K562 (cell line): ENCODE measurements around the gene TULP1. TPM values are rescaled to one million over a fixed set of nuclear protein-coding genes. Genes with fewer than 3 reads are reported as not detected.

ENCODE experiments used
- ATAC-seq: fragments of 200-7000 bp; cut with Tn5 transposase; 3 replicates; pipeline ENCODE4 v1.9.1; 2020; ENCODE audit warnings: moderate library complexity
- BruUV-seq: library from RNA; stranded (reverse); fragments of 400-500 nt; replicated peaks from 2 replicates; lab custom pipeline; 2021; lab: Mats Ljungman, UMichigan
- CTCF ChIA-PET: fragments of 300-600 bp; formaldehyde crosslinking; extraction: SDS; loops from one replicate; lab custom pipeline; 2021; ENCODE audit warnings: low intra/inter-chr PET ratio; lab: Yijun Ruan, JAX
- POLR2A ChIA-PET: fragments of 300-600, 350-650 bp; sonication (Branson Sonifier 250); formaldehyde crosslinking; extraction: SDS; loops from one replicate; lab custom pipeline; 2021; ENCODE audit warnings: antibody characterized with exemption, inconsistent platforms; lab: Yijun Ruan, JAX
- DNase-seq, 4 experiments: peaks; one replicate each; pipeline versions ENCODE4 v3.0.0 to v3.0.0-alpha.2; 2011 to 2018; ENCODE audit warnings: low spot score in 3 of 4, mixed read lengths in 3 of 4; ENCODE audit errors: extremely low read depth in 1 of 4
- FAIRE-seq: peaks from 2 replicates; lab custom pipeline; 2011; peaks lifted over from hg19 to GRCh38; lab: Jason Lieb, UNC
- H2AFZ ChIP-seq: 2 replicates; pipeline ENCODE4 v1.6.0; 2011; ENCODE audit warnings: low read depth, low read length, control low read depth, inconsistent platforms
- H3K27ac ChIP-seq: fragments of 200-600 bp; 3 replicates; pipeline ENCODE4 v1.8.0; 2011; ENCODE audit warnings: low read depth, mild to moderate bottlenecking, control low read depth, inconsistent platforms, low read length, moderate library complexity, mixed read lengths; ENCODE audit errors: extremely low read depth
- H3K27me3 ChIP-seq, 2 experiments: fragments of 300-600 bp in 1 of 2; 2 replicates in 1 of 2; 3 replicates in 1 of 2; pipeline versions ENCODE4 v1.6.0 to v1.8.0; 2011; ENCODE audit warnings: inconsistent platforms in 2 of 2, low read length in 2 of 2, mild to moderate bottlenecking in 1 of 2, mixed read lengths in 1 of 2, moderate library complexity in 1 of 2; ENCODE audit not compliant: control insufficient read depth in 2 of 2, insufficient read depth in 2 of 2
- H3K36me3 ChIP-seq: fragments of 300-600 bp; 3 replicates; pipeline ENCODE4 v1.8.0; 2011; ENCODE audit warnings: mild to moderate bottlenecking, low read length, inconsistent platforms; ENCODE audit not compliant: control insufficient read depth, insufficient read depth
- H3K4me1 ChIP-seq, 2 experiments: fragments of 200-600 bp in 1 of 2; replicated peaks in 1 of 2; 2 replicates in 1 of 2; 3 replicates in 1 of 2; pipeline versions ENCODE4 v1.5.1 to v1.8.0; 2011; ENCODE audit warnings: inconsistent platforms in 2 of 2, low read length in 2 of 2, mild to moderate bottlenecking in 1 of 2, mixed read lengths in 1 of 2, moderate library complexity in 1 of 2; ENCODE audit not compliant: control insufficient read depth in 2 of 2, insufficient read depth in 2 of 2
- H3K4me2 ChIP-seq: 2 replicates; pipeline ENCODE4 v1.6.1; 2011; ENCODE audit warnings: low read length, control low read depth, inconsistent platforms, mixed read lengths; ENCODE audit not compliant: insufficient read depth
- H3K4me3 ChIP-seq: fragments of 200-600 bp; sonication (generic), shearing (Covaris generic); 2 replicates; pipeline ENCODE4 v1.5.1; 2016; ENCODE audit warnings: control low read depth, inconsistent platforms
- H3K79me2 ChIP-seq: fragments of 200-600 bp; 3 replicates; pipeline ENCODE4 v1.8.0; 2011; ENCODE audit warnings: low read length, inconsistent platforms; ENCODE audit not compliant: control insufficient read depth, insufficient read depth
- H3K9ac ChIP-seq, 2 experiments: 2 replicates each; pipeline versions ENCODE4 v1.6.0 to v1.6.1; 2011; ENCODE audit warnings: low read depth in 2 of 2, low read length in 2 of 2, control low read depth in 1 of 2, inconsistent platforms in 1 of 2, mild to moderate bottlenecking in 1 of 2, mixed read lengths in 1 of 2; ENCODE audit not compliant: insufficient read depth in 1 of 2
- H3K9me1 ChIP-seq: one replicate; pipeline ENCODE4 v1.6.0; 2011; ENCODE audit warnings: inconsistent platforms, mild to moderate bottlenecking, low read length, moderate library complexity; ENCODE audit not compliant: control insufficient read depth, insufficient read depth
- H3K9me3 ChIP-seq: replicated peaks from 2 replicates; pipeline ENCODE4 v1.5.1; 2011; ENCODE audit warnings: low read depth, low read length, inconsistent platforms; ENCODE audit not compliant: control insufficient read depth, insufficient read depth
- H4K20me1 ChIP-seq: replicated peaks from 2 replicates; pipeline ENCODE4 v1.6.1; 2011; ENCODE audit warnings: low read length, inconsistent platforms, mixed read lengths; ENCODE audit not compliant: control insufficient read depth, insufficient read depth
- BCLAF1 ChIP-seq, 2 experiments: fragments of 450-650 bp in 1 of 2; IDR thresholded peaks; 2 replicates each; pipeline ENCODE4 v1.6.1; 2011 to 2017; ENCODE audit warnings: low read depth in 2 of 2, antibody characterized with exemption in 1 of 2, borderline replicate concordance in 1 of 2, low read length in 1 of 2, mild to moderate bottlenecking in 1 of 2, mixed read lengths in 1 of 2; ENCODE audit not compliant: control insufficient read depth in 1 of 2
- BCOR ChIP-seq: fragments of 450-650 bp; IDR thresholded peaks from 2 replicates; pipeline ENCODE4 v1.6.1; 2016
- CHD4 ChIP-seq: fragments of 200-600 bp; sonication (generic); IDR thresholded peaks from 3 replicates; pipeline ENCODE4 v1.6.1; 2012; ENCODE audit warnings: low read depth, mild to moderate bottlenecking, mixed read lengths, low read length, inconsistent platforms; ENCODE audit not compliant: insufficient read depth, insufficient replicate concordance, poor library complexity, severe bottlenecking
- KDM1A ChIP-seq, 2 experiments: fragments of 450-650 bp; IDR thresholded peaks; 2 replicates each; pipeline ENCODE4 v1.6.1; 2016; ENCODE audit warnings: mild to moderate bottlenecking in 2 of 2
- KDM4B ChIP-seq, 2 experiments: fragments of 450-650 bp in 1 of 2; sonication (generic) in 1 of 2; IDR thresholded peaks; 2 replicates each; pipeline ENCODE4 v1.6.1; 2016 to 2017; ENCODE audit warnings: borderline replicate concordance in 2 of 2, antibody characterized with exemption in 1 of 2, low read depth in 1 of 2, mild to moderate bottlenecking in 1 of 2
- RBM25 ChIP-seq: fragments of 200-400 bp; formaldehyde crosslinking; IDR thresholded peaks from 2 replicates; pipeline ENCODE4 v1.6.1; 2018; ENCODE audit warnings: low read length, low read depth, moderate library complexity; ENCODE audit not compliant: severe bottlenecking
- RREB1 ChIP-seq: fragments of 250-450 bp; sonication (Bioruptor Pico); IDR thresholded peaks from 2 replicates; pipeline ENCODE4 v1.4.0; 2020
- SMARCA5 ChIP-seq: fragments of 450-650 bp; IDR thresholded peaks from 2 replicates; pipeline ENCODE4 v1.6.1; 2016
- TCF15 ChIP-seq: fragments of 250-450 bp; sonication (Bioruptor Pico); IDR thresholded peaks from 2 replicates; pipeline ENCODE4 v1.8.0; 2022; ENCODE audit warnings: moderate library complexity, mild to moderate bottlenecking, inconsistent platforms
- ZNF764 ChIP-seq: fragments of 250-450 bp; sonication (Bioruptor Pico); IDR thresholded peaks from 2 replicates; pipeline ENCODE4 v1.4.0; 2020; ENCODE audit warnings: low read depth, mild to moderate bottlenecking, moderate library complexity
- WGBS: fragments of 100-300 bp; shearing (Covaris generic); methylation state at CpG from one replicate; pipeline ENCODE4 v1.1.6; 2016; ENCODE audit warnings: low coverage, mixed read lengths; ENCODE audit not compliant: insufficient coverage; ENCODE audit errors: missing lambda C conversion rate; 5-methylcytosine and 5-hydroxymethylcytosine counted together
- in situ Hi-C: fragments of 300-500 bp; cut with MboI; formaldehyde crosslinking; loops from 4 replicates; pipeline ENCODE4 v1.15.0; 2018; ENCODE audit warnings: inconsistent platforms, mixed read lengths
- intact Hi-C: fragments of 100-400 bp; cut with micrococcal nuclease; formaldehyde crosslinking; loops from 2 replicates; pipeline ENCODE4 v1.14.2; 2022
- polyA plus RNA-seq, 8 experiments: library from polyadenylated mRNA; depleted of rRNA in 4 of 8; stranded (reverse) in 5 of 8; unstranded in 3 of 8; fragments of >200 nt; fragmentation: Nextera tagmentation in 2 of 8; fragmentation: Illumina TruSeq in 1 of 8; extraction: Ambion mirVana in 2 of 8; extraction: Trizol in 1 of 8; gene quantifications; 2 replicates each; pipeline versions ENCODE4 v1.2.1 to v1.2.3, GENCODE V29; 2011 to 2014; ENCODE audit warnings: inconsistent platforms in 1 of 8, missing spikeins in 1 of 8
- total RNA-seq, 7 experiments: library from RNA; depleted of rRNA in 6 of 7; stranded (reverse); fragments of >200 nt in 6 of 7; fragmentation: Illumina TruSeq in 2 of 7; extraction: Trizol in 2 of 7; gene quantifications; 2 replicates each; pipeline versions ENCODE4 v1.2.1 to v1.2.3, GENCODE V29; 2011 to 2021; ENCODE audit warnings: low replicate concordance in 1 of 7

The TULP1 gene
- total and polyA plus RNA-seq, 9 of the 15 experiments (the other 6 are each of a cell fraction or from before 2014, with no cell fraction given): 0.06 to 0.17 (median 0.09) TPM; not detected in 6

GRCh38 chr6:35501784-35502183 lies 10.9 kb downstream of the TULP1 start:
- POLR2A ChIA-PET: interaction anchor here (1.5 kb wide), 1 partner anchor 13 kb away, joined by 6 read pairs; no protein-coding TSS in a partner anchor

More at GRCh38 chr6:35501784-35502183, 10.9 kb downstream of the TULP1 start:
- ATAC-seq (no peak), DNase-seq (no peak), FAIRE-seq (no peak)
- Histone ChIP-seq H3K36me3 (no peaks in the 10 kb centered on the region), H3K79me2 (peaks cover 14% of the 10 kb centered on the region), H3K9me1 (no peaks in the 10 kb centered on the region), H3K27ac (no peak overlapping the region), H3K9me3 (no peaks in the 10 kb centered on the region), H4K20me1 (no peaks in the 10 kb centered on the region), H3K4me2 (no peak overlapping the region), H3K4me3 (no peak overlapping the region), H3K9ac (no peak overlapping the region), H3K4me1 (peaks cover 22 to 34% of the 10 kb centered on the region in 2 experiments; a peak in 4 of 5 replicates), H3K27me3 (peaks cover 21 to 27% of the 10 kb centered on the region in 2 experiments; a peak in 4 of 5 replicates), H2AFZ (no peak overlapping the region)
- in situ Hi-C loops (no loop called here), intact Hi-C loops (no loop called here)
- CTCF ChIA-PET: no interaction called here
- WGBS: 60% methylated on average over 2 of the region's 2 CpGs
- TF ChIP-seq ZNF764 (CRISPR knock-in tag) (no peak), TCF15 (CRISPR knock-in tag) (no peak), SMARCA5 (0 out of 2 replicates have a peak, but pooled peaks have one; percentile 20), BCOR (peak; percentile 92), KDM4B (IDR thresholded peaks at IDR 0.05; ENCODE audit: borderline replicate concordance in 2 of 2, low read depth in 1 of 2) (no peak), KDM1A (IDR thresholded peaks at IDR 0.05) (0 out of 4 replicates have a peak, but pooled peaks of 1 of the 2 experiments have one; percentile 48), RREB1 (CRISPR knock-in tag) (no peak), RBM25 (peak; percentile 70), BCLAF1 (IDR thresholded peaks at IDR 0.05; ENCODE audit: borderline replicate concordance in 1 of 2, control insufficient read depth in 1 of 2, low read depth in 2 of 2, low read length in 1 of 2) (no peak), CHD4 (no peak)
- no TSS peak for BruUV-seq
